Stimulated activated CD4-positive, alpha-beta T cell treated with anti-CD3 and anti-CD28 coated beads, Interleukin-1b, Interleukin-23, amount 100 ng/mL, for 24 hours (primary cell): Measurements from ENCODE around the gene ATG16L1.
"Not testable (repeated sequence)": the region's sequence is repeated elsewhere in the genome, so short reads cannot be mapped to it uniquely, and the experiment has no call there.

Experiments
- DNase-seq, 4 experiments: peaks; one replicate each; pipeline ENCODE4 v3.0.0-alpha.2; 2020; ENCODE audit warnings: low read depth in 4 of 4, low spot score in 1 of 4

ATG16L1 gene

DNA sequence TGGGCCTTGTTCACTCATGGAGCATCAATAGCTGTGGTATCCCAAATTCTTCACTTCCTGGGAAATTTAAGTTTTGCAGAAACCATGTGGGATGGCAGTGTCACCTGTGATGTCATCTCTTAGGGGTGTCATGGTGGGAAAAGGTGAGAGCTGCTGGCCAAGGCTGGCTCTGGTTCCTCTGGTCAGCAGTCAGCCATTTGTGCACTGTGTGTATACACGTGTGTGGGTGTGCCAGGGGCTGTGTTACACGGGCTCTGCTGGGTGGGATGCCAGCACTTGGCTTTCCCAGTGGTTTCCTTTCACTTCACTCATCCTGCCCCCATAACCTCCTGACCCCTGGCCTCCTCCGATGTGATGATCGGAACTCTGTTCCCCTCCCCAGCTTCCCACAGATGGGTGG, 77.4 kb downstream of the ATG16L1 start:
- no peak for DNase-seq

- DNase-seq, result no peak
Measured at GRCh38 chr2:233329489-233330135, 78.1 kb downstream of the ATG16L1 start.

DNA sequence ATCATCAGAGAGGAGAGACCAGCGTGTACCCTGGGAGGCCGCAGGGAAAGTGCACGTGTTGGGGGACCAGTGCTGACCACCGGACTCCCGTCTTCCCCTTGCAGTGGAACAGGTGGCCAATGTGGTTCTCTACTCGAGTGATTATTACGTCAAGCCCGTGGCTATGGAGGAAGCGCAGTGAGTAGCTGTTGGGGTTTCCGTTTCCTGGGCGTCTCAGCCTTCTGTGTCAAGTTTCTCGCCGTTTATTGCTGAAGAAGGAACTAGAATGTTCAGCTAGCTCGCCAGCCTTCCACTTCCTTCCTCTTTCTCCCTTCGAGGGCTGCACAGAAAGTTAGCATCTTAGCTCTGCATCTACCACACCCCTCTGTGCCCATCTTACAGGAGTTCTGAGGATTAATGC, 80.1 kb downstream of the ATG16L1 start:
- DNase-seq, result peak in 3 of 4 experiments; percentile 15 to 33 (median 24)

DNA sequence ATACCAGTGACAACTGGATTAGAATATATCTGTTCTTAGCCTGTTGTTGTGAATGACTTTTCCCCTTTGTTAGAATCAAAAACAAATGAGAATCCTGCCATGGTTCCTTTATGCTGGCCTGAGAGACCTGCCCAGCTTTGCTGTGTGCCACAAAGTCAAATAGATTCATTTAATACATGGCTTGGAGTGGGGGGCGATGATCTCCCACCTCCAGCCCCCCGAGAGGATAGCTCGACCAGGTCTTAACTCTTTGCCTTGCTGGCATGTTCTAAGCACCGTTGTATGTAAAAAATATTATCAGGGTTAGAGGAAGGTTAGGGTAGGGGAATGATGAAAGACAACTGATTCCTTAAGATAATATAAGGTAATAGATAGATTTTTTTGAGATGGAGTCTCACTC, 80.7 kb downstream of the ATG16L1 start:
- no peak for DNase-seq

- no peak for DNase-seq
Measured at GRCh38 chr2:233334915-233335314, 83.4 kb downstream of the ATG16L1 start.

DNA sequence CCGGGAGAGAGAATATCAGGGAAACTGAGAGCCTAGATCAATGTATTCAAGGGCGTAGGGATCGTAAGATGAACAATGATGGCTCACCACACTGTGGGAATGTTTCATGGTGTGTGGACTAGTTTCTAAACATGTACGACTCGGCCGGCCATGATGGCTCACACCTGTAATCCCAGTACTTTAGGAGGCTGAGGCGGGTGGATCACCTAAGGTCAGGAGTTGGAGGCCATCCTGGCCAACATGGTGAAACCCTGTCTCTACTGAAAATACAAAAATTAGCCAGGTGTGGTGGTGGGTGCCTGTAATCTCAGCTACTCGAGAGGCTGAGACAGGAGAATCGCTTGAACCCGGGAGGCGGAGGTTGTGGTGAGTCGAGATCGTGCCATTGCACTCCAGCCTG, 84.6 kb downstream of the ATG16L1 start:
- DNase-seq, result not testable (repeated sequence)

- DNase-seq, result no peak
Measured at GRCh38 chr2:233336541-233336940, 85.1 kb downstream of the ATG16L1 start.

DNA sequence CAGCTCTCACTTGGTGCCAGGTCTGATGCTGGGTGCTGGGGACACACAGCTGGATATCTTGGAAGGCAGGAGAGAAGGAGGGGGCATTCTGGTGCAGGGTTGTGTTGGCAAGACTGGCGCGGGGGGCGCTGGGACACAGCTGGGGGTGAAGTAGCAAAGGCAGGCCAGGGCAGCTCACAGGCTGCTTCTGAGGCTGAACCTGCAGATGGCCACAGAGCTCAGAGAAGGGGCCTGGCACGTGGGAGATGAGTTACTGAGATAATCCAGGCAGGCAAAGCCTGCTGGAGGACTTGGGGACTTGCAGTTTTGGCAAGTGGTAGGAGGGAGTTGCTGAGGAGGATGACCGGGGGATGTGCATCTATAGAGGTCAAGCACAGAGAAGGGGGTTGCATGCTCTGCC, 86.6 kb downstream of the ATG16L1 start:
- DNase-seq, result no peak

- DNase-seq, result no peak
Measured at GRCh38 chr2:233338812-233339368, 87.4 kb downstream of the ATG16L1 start.

- DNase-seq, result no peak
Measured at GRCh38 chr2:233339427-233339826, 88.0 kb downstream of the ATG16L1 start.

- no peak for DNase-seq
Measured at GRCh38 chr2:233341296-233341695, 89.8 kb downstream of the ATG16L1 start.

- no peak for DNase-seq
Measured at GRCh38 chr2:233342301-233342700, 90.8 kb downstream of the ATG16L1 start.

- no peak for DNase-seq
Measured at GRCh38 chr2:233343171-233343705, 91.8 kb downstream of the ATG16L1 start.
